AG04449 (cell line): Measurements from ENCODE around the gene TRIM14.

Experiments used
- CTCF ChIA-PET: fragments of 350-600 bp; formaldehyde crosslinking; extraction: SDS; loops from one replicate; lab custom pipeline; 2021; ENCODE audit warnings: antibody characterized with exemption; lab: Yijun Ruan, JAX
- POLR2A ChIA-PET: fragments of 400-600, 350-600 bp; formaldehyde crosslinking; extraction: SDS; loops from one replicate; lab custom pipeline; 2020; ENCODE audit warnings: antibody characterized with exemption, inconsistent platforms; lab: Yijun Ruan, JAX
- DNase-seq: peaks from one replicate; pipeline ENCODE4 v3.0.0-alpha.2; 2010; ENCODE audit warnings: low read depth, low spot score
- H3K4me3 ChIP-seq: 2 replicates; pipeline ENCODE4 v1.5.1; 2011; ENCODE audit warnings: low read depth, mild to moderate bottlenecking, control low read depth, low read length
- CTCF ChIP-seq: IDR thresholded peaks from one replicate; pipeline ENCODE4 v1.5.1; 2011; ENCODE audit warnings: mild to moderate bottlenecking, moderate library complexity, low read length, control low read depth, inconsistent platforms; ENCODE audit not compliant: insufficient read depth; ENCODE audit errors: missing control alignments

Gene TRIM14

GRCh38 chr9:98085944-98086343 is 33.1 kb downstream of the TRIM14 start:
- no peak for TF ChIP-seq CTCF
- DNase-seq: no peak
- no peak overlapping the region for H3K4me3 ChIP-seq
- ChIA-PET POLR2A (interaction anchor here (0.7 to 1.0 kb wide), 2 partner anchors 12 to 100 kb away, joined by 3 to 4 read pairs; no protein-coding TSS in a partner anchor), CTCF (interaction anchor here (0.8 to 5.2 kb wide), 2 partner anchors 12 to 179 kb away, joined by 3 to 33 read pairs; no protein-coding TSS in a partner anchor)

- ChIA-PET POLR2A (no interaction called here), CTCF (interaction anchor here (0.8 to 5.2 kb wide), 3 partner anchors 11 to 180 kb away, joined by 3 to 33 read pairs (median 3); no protein-coding TSS in a partner anchor)
- no peak for DNase-seq
Measured at GRCh38 chr9:98085058-98085457, 34.0 kb downstream of the TRIM14 start.

GRCh38 chr9:98084396-98084795 is 34.6 kb downstream of the TRIM14 start:
- TF ChIP-seq CTCF: no peak
- ChIA-PET CTCF (interaction anchor here (1.2 to 5.2 kb wide), 3 partner anchors 10 to 161 kb away, joined by 3 to 33 read pairs (median 4); no protein-coding TSS in a partner anchor), POLR2A (no interaction called here)
- no peak overlapping the region for H3K4me3 ChIP-seq
- DNase-seq: no peak

More at GRCh38 chr9:98085058-98085457, 34.0 kb downstream of the TRIM14 start:
- no peak for TF ChIP-seq CTCF
- no peak overlapping the region for H3K4me3 ChIP-seq

- no peak for TF ChIP-seq CTCF
- no peak overlapping the region for H3K4me3 ChIP-seq
- ChIA-PET CTCF (interaction anchor here (1.0 to 5.2 kb wide), 4 partner anchors 10 to 161 kb away, joined by 3 to 33 read pairs (median 4); partner anchors contain the start of gene NANS), POLR2A (no interaction called here)
- no peak for DNase-seq
Measured at GRCh38 chr9:98083566-98084183, 35.3 kb downstream of the TRIM14 start.

- no peak for TF ChIP-seq CTCF
- CTCF ChIA-PET: interaction anchor here (1.0 to 5.2 kb wide), 3 partner anchors 9 to 110 kb away, joined by 3 to 33 read pairs (median 4); partner anchors contain the start of gene NANS
- no peak for DNase-seq
- POLR2A ChIA-PET: interaction anchor here (0.6 kb wide), 1 partner anchor 172 kb away, joined by 3 read pairs; the partner anchor contains the start of gene TBC1D2
- H3K4me3 ChIP-seq: no peak overlapping the region
Measured at GRCh38 chr9:98083061-98083501, 35.9 kb downstream of the TRIM14 start.
